Epithelial cell of proximal tubule (primary cell): ENCODE measurements around the gene SPATA3. TPM values are rescaled to one million over a fixed set of nuclear protein-coding genes. Genes with fewer than 3 reads are reported as not detected.

Source experiments
- DNase-seq: peaks from one replicate; pipeline ENCODE4 v3.0.0-alpha.2; 2011; ENCODE audit warnings: low read depth
- H3K4me3 ChIP-seq: 2 replicates; pipeline ENCODE4 v1.5.1; 2011; ENCODE audit warnings: low read depth, mild to moderate bottlenecking, low read length
- total RNA-seq: library from RNA; depleted of rRNA; stranded (reverse); fragments of >200 nt; gene quantifications from 2 replicates; pipeline ENCODE4 v1.2.3, GENCODE V29; 2015
- TF ChIP-seq, protein P1 (sequence below): conservative IDR thresholded peaks from 2 replicates; pipeline ENCODE4 v1.5.1; 2012; ENCODE audit warnings: low read depth, mild to moderate bottlenecking, low read length

SPATA3 gene
- not detected in 2 replicates for total RNA-seq

DNA sequence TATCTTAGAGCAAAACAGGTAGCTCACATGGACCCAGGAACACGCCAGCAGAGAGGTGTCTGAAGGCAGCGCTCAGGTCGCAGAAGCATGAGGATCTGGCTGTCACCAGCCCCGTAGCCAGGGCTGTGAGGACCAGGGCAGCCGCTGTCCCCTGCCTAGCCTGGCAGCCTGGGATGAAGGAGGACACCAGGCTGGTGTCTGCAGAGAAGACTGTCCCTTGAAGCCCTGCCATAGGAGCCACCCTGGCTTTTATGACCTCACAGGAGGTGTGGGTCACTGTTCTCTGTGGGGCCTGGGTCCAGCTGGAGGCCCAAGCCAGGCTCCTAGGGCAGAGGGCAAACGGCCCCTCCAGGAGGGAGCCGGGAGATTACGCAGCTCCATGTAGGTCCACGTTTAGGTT lies at the start of gene SPATA3:
Gene SPATA3 (plus strand): TSS at position 301 of the 400 bp plus-strand sequence. CDS start 113 bp downstream, outside the sequence.
- no peak for DNase-seq
- TF ChIP-seq, protein P1, sequence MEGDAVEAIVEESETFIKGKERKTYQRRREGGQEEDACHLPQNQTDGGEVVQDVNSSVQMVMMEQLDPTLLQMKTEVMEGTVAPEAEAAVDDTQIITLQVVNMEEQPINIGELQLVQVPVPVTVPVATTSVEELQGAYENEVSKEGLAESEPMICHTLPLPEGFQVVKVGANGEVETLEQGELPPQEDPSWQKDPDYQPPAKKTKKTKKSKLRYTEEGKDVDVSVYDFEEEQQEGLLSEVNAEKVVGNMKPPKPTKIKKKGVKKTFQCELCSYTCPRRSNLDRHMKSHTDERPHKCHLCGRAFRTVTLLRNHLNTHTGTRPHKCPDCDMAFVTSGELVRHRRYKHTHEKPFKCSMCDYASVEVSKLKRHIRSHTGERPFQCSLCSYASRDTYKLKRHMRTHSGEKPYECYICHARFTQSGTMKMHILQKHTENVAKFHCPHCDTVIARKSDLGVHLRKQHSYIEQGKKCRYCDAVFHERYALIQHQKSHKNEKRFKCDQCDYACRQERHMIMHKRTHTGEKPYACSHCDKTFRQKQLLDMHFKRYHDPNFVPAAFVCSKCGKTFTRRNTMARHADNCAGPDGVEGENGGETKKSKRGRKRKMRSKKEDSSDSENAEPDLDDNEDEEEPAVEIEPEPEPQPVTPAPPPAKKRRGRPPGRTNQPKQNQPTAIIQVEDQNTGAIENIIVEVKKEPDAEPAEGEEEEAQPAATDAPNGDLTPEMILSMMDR, result no peak
- H3K4me3 ChIP-seq, result no peak within 1 kb of the TSS

DNA sequence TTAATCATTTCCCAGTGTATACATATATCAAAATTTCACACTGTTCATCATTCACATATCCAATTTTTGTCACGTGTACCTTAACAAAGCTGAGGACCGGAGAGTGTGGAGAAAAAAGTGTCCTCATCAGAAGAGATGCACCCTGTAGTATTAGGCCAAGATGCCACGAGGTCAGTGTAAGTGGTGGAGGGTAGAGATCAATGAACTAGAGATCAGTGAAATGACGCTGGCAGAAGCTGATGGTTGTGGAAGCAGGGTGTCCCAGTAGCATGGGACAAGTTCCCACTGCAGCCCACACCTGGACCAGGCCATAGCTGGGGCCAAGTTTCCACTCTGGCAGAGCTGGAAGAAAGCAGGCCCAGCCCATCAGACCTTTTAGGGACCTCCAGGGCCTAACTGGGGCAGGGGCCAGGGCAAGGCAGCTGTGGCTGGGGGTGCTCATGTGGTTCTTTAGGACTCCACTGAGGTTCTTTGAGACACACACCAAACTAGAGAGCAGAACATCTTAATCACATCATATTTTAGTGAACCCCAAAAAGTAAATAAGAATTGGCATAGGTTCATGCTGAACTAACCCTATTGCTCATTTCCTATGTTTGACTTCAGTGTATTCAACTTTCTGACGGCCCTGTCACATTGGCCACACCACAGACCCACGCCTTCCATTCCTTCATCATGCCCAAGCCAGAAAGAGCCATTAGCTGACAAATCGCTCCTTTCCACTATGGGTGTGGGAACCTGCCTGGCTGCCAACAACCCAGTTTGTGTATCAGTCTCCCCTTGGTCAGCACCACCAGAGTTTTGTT lies 49.3 kb upstream of the SPATA3 start:
- no peak for DNase-seq
- no peak overlapping the region for H3K4me3 ChIP-seq
- TF ChIP-seq, protein P1, result no peak

DNA sequence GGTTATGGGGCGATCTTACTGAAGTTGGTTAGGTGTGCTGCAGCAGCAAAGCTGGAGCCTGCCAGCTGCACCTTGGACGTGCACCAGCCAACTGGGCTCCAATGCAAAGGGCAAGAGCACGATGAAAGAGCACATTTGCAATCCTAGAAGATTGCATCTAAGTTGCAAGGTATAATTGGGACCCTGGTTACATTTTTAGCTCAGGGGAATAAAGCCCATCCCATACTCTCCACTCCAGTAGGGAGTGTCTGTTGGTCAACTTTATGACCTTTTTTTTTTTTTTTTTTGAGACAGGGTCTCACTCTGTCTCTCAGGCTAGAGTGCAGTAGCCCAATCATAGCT lies 48.7 kb upstream of the SPATA3 start:
- no peak for DNase-seq
- no peak overlapping the region for H3K4me3 ChIP-seq
- TF ChIP-seq, protein P1, result no peak

DNA sequence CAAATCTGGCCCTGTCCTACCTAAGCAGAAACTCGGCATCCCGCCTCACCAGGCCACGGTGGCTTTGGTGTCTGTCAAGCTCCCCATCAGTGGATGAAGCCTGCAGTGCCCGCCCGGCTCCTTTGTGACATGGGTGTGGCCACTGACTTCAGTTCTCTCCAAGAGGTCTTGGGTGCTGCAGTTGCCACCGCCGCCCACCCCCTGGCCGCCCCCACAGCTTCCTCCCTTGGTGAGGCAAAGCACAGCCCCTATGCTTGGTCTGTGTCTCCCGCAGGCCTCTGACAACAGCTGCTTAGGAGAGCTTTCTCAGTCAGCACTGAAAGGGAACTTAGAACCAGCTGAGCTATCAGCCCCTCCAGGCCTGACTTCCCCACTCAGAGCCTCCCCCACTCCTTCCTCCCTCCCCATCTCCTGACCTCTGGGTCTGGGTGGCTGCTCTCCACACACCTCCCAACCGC lies 48.0 kb upstream of the SPATA3 start:
- TF ChIP-seq, protein P1, result no peak
- no peak overlapping the region for H3K4me3 ChIP-seq
- no peak for DNase-seq

DNA sequence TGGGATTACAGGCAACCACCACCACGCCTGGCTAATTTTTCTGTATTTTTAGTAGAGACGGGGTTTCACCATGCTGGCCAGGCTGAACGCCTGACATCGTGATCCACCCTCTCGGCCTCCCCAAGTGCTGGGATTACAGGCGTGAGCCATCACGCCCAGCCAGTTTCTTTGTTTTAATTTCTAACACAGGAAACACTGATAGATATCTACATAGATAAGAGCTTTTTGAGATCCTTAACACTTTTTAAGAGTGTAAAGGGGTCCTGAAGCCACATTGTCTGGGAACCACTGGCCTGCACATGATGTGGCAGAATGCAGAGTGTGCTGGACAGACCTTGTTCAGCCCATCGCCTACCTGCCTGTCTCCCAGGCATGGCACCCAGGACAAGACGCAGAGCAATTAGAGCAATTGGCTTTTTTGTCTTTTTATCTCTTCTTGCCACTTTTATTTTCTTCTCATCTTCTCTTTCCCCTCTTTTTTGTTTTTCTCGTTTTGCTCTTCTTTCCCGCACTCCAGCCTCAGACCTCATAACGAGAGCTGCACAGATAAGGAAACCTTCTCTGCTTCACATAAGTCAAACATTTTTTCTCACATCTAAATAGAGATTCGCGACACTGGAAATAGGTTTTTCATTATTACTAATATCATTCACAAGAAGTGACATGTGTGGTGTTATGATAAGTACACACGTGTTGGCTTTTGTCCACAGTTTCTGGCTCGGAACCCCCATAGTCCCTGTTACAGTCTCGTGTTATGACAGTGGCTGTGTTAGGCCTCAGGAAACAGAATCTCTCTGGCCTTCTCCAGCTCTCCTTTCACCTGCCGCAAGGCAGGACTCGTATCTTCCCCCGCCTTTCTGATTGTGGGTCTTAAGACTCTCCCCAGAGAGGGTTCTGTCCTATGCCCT lies 45.7 kb upstream of the SPATA3 start:
- DNase-seq, result no peak
- no peak overlapping the region for H3K4me3 ChIP-seq
- TF ChIP-seq, protein P1, result no peak

DNA sequence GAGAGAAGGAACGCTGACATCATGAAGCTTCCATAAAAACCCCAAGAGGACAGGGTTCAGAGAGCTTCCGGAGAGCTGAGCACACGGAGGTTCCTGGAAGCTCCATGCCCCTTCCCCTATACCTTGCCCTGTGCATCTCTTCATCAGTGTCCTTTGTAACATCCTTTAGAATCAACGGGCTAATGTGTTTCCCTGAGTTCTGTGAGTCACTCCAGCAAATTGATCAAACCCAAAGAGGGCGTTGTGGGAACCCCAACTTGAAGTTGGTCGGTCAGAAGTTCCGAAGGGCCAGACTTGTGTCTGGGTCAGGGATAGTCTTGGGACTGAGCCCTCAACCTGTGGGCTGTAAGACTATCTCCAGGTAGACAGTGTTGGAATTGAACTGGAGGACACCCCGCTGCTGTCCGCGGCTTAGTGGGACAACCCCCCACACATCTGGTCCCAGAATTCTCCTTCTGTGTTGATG lies 45.0 kb upstream of the SPATA3 start:
- H3K4me3 ChIP-seq, result no peak overlapping the region
- TF ChIP-seq, protein P1, result no peak
- DNase-seq, result no peak
